ENCODE data around the gene ACP6. TPM values are rescaled to one million over a fixed set of nuclear protein-coding genes. Genes with fewer than 3 reads are reported as not detected.

The ACP6 gene
- total RNA-seq, 1 experiment from 2014 or later: 7.5 TPM

- no peak for DNase-seq (ENCODE audit: low spot score)
Measured at GRCh38 chr1:147651466-147651865, 18.9 kb downstream of the ACP6 start.

GRCh38 chr1:147648933-147649332 is 21.4 kb downstream of the ACP6 start:
- DNase-seq (ENCODE audit: low spot score): no peak

- no peak for DNase-seq (ENCODE audit: low spot score)
Measured at GRCh38 chr1:147647796-147648633, 22.3 kb downstream of the ACP6 start.

GRCh38 chr1:147643974-147644373 is 26.4 kb downstream of the ACP6 start:
- DNase-seq (ENCODE audit: low spot score): no peak

GRCh38 chr1:147641695-147642592 is 28.4 kb downstream of the ACP6 start:
- DNase-seq (ENCODE audit: low spot score): peak; percentile 54

GRCh38 chr1:147641291-147641690 is 29.0 kb downstream of the ACP6 start:
- no peak for DNase-seq (ENCODE audit: low spot score)

GRCh38 chr1:147640553-147641165 is 29.7 kb downstream of the ACP6 start:
- peak; percentile 92 for DNase-seq (ENCODE audit: low spot score)

- DNase-seq (ENCODE audit: low spot score): no peak
Measured at GRCh38 chr1:147636314-147636713, 34.0 kb downstream of the ACP6 start.

GRCh38 chr1:147635342-147635741 is 35.0 kb downstream of the ACP6 start:
- no peak for DNase-seq (ENCODE audit: low spot score)

GRCh38 chr1:147634645-147635044 is 35.7 kb downstream of the ACP6 start:
- DNase-seq (ENCODE audit: low spot score): no peak

- DNase-seq (ENCODE audit: low spot score): no peak
Measured at GRCh38 chr1:147633759-147634158, 36.6 kb downstream of the ACP6 start.

- DNase-seq (ENCODE audit: low spot score): no peak
Measured at GRCh38 chr1:147631839-147632238, 38.5 kb downstream of the ACP6 start.

GRCh38 chr1:147630447-147630846 is 39.9 kb downstream of the ACP6 start:
- DNase-seq (ENCODE audit: low spot score): no peak

GRCh38 chr1:147630022-147630421 is 40.3 kb downstream of the ACP6 start:
- no peak for DNase-seq (ENCODE audit: low spot score)

GRCh38 chr1:147628441-147628840 is 41.9 kb downstream of the ACP6 start:
- no peak for DNase-seq (ENCODE audit: low spot score)

- peak; percentile 45 for DNase-seq (ENCODE audit: low spot score)
Measured at GRCh38 chr1:147627435-147628110, 42.8 kb downstream of the ACP6 start.

- DNase-seq (ENCODE audit: low spot score): no peak
Measured at GRCh38 chr1:147626739-147627138, 43.6 kb downstream of the ACP6 start.

GRCh38 chr1:147626291-147626690 is 44.0 kb downstream of the ACP6 start:
- DNase-seq (ENCODE audit: low spot score): no peak

- DNase-seq (ENCODE audit: low spot score): no peak
Measured at GRCh38 chr1:147625362-147625995, 44.8 kb downstream of the ACP6 start.

GRCh38 chr1:147624529-147624928 is 45.8 kb downstream of the ACP6 start:
- no peak for DNase-seq (ENCODE audit: low spot score)

GRCh38 chr1:147624011-147624410 is 46.3 kb downstream of the ACP6 start:
- DNase-seq (ENCODE audit: low spot score): no peak

Measured in A172 (cell line).